Measurements from ENCODE around the gene GUCD1.
A peak's percentile ranks its signal among the peaks of the same experiment; 100 is the strongest.

The GUCD1 gene

DNA sequence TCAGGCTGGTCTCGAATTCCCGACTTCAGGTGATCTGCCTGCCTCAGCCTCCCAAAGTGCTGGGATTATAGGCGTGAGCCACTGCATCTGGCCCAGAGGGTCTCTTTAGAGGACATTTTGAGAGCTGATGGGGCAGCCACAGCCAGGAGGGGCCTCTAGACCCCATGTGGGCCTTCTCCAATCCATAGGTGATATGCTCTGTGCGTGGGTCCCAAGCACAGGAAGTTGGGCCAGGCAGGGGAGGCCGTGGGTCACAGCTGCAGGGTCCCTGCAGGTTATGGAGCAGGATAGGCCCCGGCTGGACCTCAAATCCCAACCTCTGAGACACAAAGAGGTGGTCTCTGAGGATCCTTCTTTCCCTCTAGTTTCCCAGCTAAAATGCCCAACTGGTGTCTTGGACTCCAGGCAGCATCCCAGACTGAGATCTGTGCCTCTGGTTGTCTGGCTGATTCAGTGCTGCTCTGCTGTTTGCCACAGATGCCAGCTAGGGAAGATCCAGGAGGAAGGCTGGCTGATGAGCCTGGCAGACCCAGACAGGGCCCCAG lies 36.4 kb upstream of the GUCD1 start:
- TF ChIP-seq KLF7 (tag by site-specific recombination; IDR thresholded peaks at IDR 0.05; ENCODE audit: borderline replicate concordance) = no peak
- TF ChIP-seq ZNF175 (tag by site-specific recombination; IDR thresholded peaks at IDR 0.05) = no peak
- TF ChIP-seq ZNF132 (tag by site-specific recombination; IDR thresholded peaks at IDR 0.05; ENCODE audit: borderline replicate concordance) = no peak
- TF ChIP-seq ZNF549 (tag by site-specific recombination; IDR thresholded peaks at IDR 0.05) = no peak
- no peak for TF ChIP-seq ZNF394 (tag by site-specific recombination; IDR thresholded peaks at IDR 0.05; ENCODE audit: borderline replicate concordance)
- TF ChIP-seq ZBTB8A (tag by site-specific recombination; IDR thresholded peaks at IDR 0.05) = no peak
- TF ChIP-seq, protein P1, sequence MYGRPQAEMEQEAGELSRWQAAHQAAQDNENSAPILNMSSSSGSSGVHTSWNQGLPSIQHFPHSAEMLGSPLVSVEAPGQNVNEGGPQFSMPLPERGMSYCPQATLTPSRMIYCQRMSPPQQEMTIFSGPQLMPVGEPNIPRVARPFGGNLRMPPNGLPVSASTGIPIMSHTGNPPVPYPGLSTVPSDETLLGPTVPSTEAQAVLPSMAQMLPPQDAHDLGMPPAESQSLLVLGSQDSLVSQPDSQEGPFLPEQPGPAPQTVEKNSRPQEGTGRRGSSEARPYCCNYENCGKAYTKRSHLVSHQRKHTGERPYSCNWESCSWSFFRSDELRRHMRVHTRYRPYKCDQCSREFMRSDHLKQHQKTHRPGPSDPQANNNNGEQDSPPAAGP (tag by site-specific recombination; IDR thresholded peaks at IDR 0.05) = no peak
- TF ChIP-seq ZNF473 (tag by site-specific recombination; IDR thresholded peaks at IDR 0.05) = no peak
- TF ChIP-seq ZNF658 (tag by site-specific recombination; IDR thresholded peaks at IDR 0.05) = no peak
- no peak for TF ChIP-seq ZNF302 (tag by site-specific recombination; IDR thresholded peaks at IDR 0.05; ENCODE audit: low read depth)
- TF ChIP-seq SP2 (tag by site-specific recombination; IDR thresholded peaks at IDR 0.05) = no peak
- CTCF ChIA-PET = no interaction called here
- H3K4me1 ChIP-seq (ENCODE audit: control insufficient read depth, insufficient read depth, low read length) = no peaks in the 10 kb centered on the region
- no peak overlapping the region for H3K27ac ChIP-seq (ENCODE audit: extremely low read depth, low read depth, low read length)
- H3K9me3 ChIP-seq (ENCODE audit: control insufficient read depth, insufficient read depth, low read depth, low read length) = no peaks in the 10 kb centered on the region
- POLR2A ChIA-PET = interaction anchor here (0.7 kb wide), 1 partner anchor 53 kb away, joined by 4 read pairs; no protein-coding TSS in a partner anchor
- H3K4me3 ChIP-seq (ENCODE audit: low read depth, low read length) = no peak overlapping the region
- H3K36me3 ChIP-seq (ENCODE audit: control insufficient read depth in 2 of 2, insufficient read depth in 1 of 2, low read length in 2 of 2) = peaks cover 0 to 29% of the 10 kb centered on the region in 2 experiments; a peak in 1 of 3 replicates

GRCh38 chr22:24590596-24591173 lies 35.7 kb upstream of the GUCD1 start:
- CTCF ChIA-PET = no interaction called here
- Histone ChIP-seq H3K36me3 (ENCODE audit: control insufficient read depth in 2 of 2, insufficient read depth in 1 of 2, low read length in 2 of 2) (peaks cover 0 to 36% of the 10 kb centered on the region in 2 experiments; a peak in 1 of 3 replicates), H3K4me3 (ENCODE audit: low read depth, low read length) (no peak overlapping the region), H3K4me1 (ENCODE audit: control insufficient read depth, insufficient read depth, low read length) (no peaks in the 10 kb centered on the region), H3K27ac (ENCODE audit: extremely low read depth, low read depth, low read length) (no peak overlapping the region), H3K9me3 (ENCODE audit: control insufficient read depth, insufficient read depth, low read depth, low read length) (no peaks in the 10 kb centered on the region)
- POLR2A ChIA-PET = no interaction called here
- TF ChIP-seq RBAK (tag by site-specific recombination; IDR thresholded peaks at IDR 0.05) = no peak
- no peak for TF ChIP-seq ZSCAN16 (tag by site-specific recombination; IDR thresholded peaks at IDR 0.05)
- no peak for TF ChIP-seq REST (tag by site-specific recombination; IDR thresholded peaks at IDR 0.05)
- no peak for TF ChIP-seq ZNF433 (tag by site-specific recombination; IDR thresholded peaks at IDR 0.05; ENCODE audit: low read depth)
- TF ChIP-seq GLI4 (tag by site-specific recombination; IDR thresholded peaks at IDR 0.05) = no peak
- TF ChIP-seq GLIS2 (tag by site-specific recombination; IDR thresholded peaks at IDR 0.05) = peak; percentile 22; the same call in 1 of the 2 replicates
- TF ChIP-seq, protein P1 (tag by site-specific recombination; IDR thresholded peaks at IDR 0.05) = no peak
- no peak for TF ChIP-seq CTCF (tag by site-specific recombination; IDR thresholded peaks at IDR 0.05)
- no peak for TF ChIP-seq ZFP3 (tag by site-specific recombination; IDR thresholded peaks at IDR 0.05; ENCODE audit: low read depth)
- no peak for TF ChIP-seq WT1 (tag by site-specific recombination; IDR thresholded peaks at IDR 0.05)
- TF ChIP-seq ZFHX2 (tag by site-specific recombination; conservative IDR thresholded peaks at IDR 0.05) = peak; percentile 51
- TF ChIP-seq ZNF768 (tag by site-specific recombination; IDR thresholded peaks at IDR 0.05) = no peak
- no peak for TF ChIP-seq ZNF473 (tag by site-specific recombination; IDR thresholded peaks at IDR 0.05)
- no peak for TF ChIP-seq ZNF23 (tag by site-specific recombination; IDR thresholded peaks at IDR 0.05; ENCODE audit: borderline replicate concordance)
- TF ChIP-seq SALL2 (tag by site-specific recombination; IDR thresholded peaks at IDR 0.05; ENCODE audit: borderline replicate concordance) = no peak
- TF ChIP-seq ZNF148 (tag by site-specific recombination; IDR thresholded peaks at IDR 0.05; ENCODE audit: borderline replicate concordance) = no peak
